Measurements from ENCODE around the gene CLIP1.

GRCh38 chr12:122467983-122468382 is 45.5 kb upstream of the CLIP1 start:
- TF ChIP-seq POLR2AphosphoS5 (IDR thresholded peaks at IDR 0.05; ENCODE audit: low read depth) = no peak
- TF ChIP-seq CTCF (IDR thresholded peaks at IDR 0.05; ENCODE audit: insufficient read depth, low read length) = no peak
